SK-N-SH (cell line): ENCODE measurements around the gene OLFML1.

ENCODE experiments used
- CTCF ChIP-seq: fragments of 200-600 bp; sonication (generic); IDR thresholded peaks from 2 replicates; pipeline ENCODE4 v1.6.1; 2017; ENCODE audit warnings: antibody characterized with exemption, mild to moderate bottlenecking, moderate library complexity
- ELF1 ChIP-seq: IDR thresholded peaks from 2 replicates; pipeline ENCODE4 v1.4.0; 2012
- EP300 ChIP-seq, 2 experiments: IDR thresholded peaks; 2 replicates each; pipeline versions ENCODE4 v1.4.0 to v1.6.1; 2012; ENCODE audit warnings: borderline replicate concordance in 1 of 2, low read depth in 1 of 2, low read length in 1 of 2
- GABPA ChIP-seq: IDR thresholded peaks from 2 replicates; pipeline ENCODE4 v1.4.0; 2012; ENCODE audit warnings: low read depth, mild to moderate bottlenecking
- NRF1 ChIP-seq: IDR thresholded peaks from 2 replicates; pipeline ENCODE4 v1.6.1; 2012; ENCODE audit warnings: low read depth, mild to moderate bottlenecking, low read length
- POLR2AphosphoS5 ChIP-seq: IDR thresholded peaks from 2 replicates; pipeline ENCODE4 v1.6.1; 2012; ENCODE audit warnings: low read depth, low read length
- RAD21 ChIP-seq: IDR thresholded peaks from 2 replicates; pipeline ENCODE4 v1.6.1; 2012; ENCODE audit warnings: mild to moderate bottlenecking, low read length
- RCOR1 ChIP-seq: fragments of 150-350 bp; IDR thresholded peaks from 2 replicates; pipeline ENCODE4 v1.6.1; 2017; ENCODE audit warnings: antibody characterized with exemption, low read length
- REST ChIP-seq: IDR thresholded peaks from 2 replicates; pipeline ENCODE4 v1.6.1; 2012; ENCODE audit warnings: mild to moderate bottlenecking, low read depth, low read length, moderate library complexity
- SMC3 ChIP-seq: IDR thresholded peaks from 2 replicates; pipeline ENCODE4 v1.6.1; 2012; ENCODE audit warnings: low read depth, low read length, improper control_type of control experiment
- TCF12 ChIP-seq: IDR thresholded peaks from 2 replicates; pipeline ENCODE4 v1.4.0; 2012
- USF1 ChIP-seq: IDR thresholded peaks from 2 replicates; pipeline ENCODE4 v1.4.0; 2012; ENCODE audit warnings: low read depth, borderline replicate concordance
- YY1 ChIP-seq: IDR thresholded peaks from 2 replicates; pipeline ENCODE4 v1.4.0; 2012; ENCODE audit warnings: low read depth, mild to moderate bottlenecking

GRCh38 chr11:7493670-7494069, 8.4 kb downstream of the OLFML1 start:
- no peak for TF ChIP-seq CTCF
- no peak for TF ChIP-seq POLR2AphosphoS5
- no peak for TF ChIP-seq YY1
- TF ChIP-seq REST = no peak
- no peak for TF ChIP-seq EP300 (IDR thresholded peaks at IDR 0.05; ENCODE audit: borderline replicate concordance in 1 of 2, low read depth in 1 of 2, low read length in 1 of 2)
- no peak for TF ChIP-seq NRF1
- no peak for TF ChIP-seq SMC3
- no peak for TF ChIP-seq USF1
- no peak for TF ChIP-seq RAD21
- no peak for TF ChIP-seq RCOR1
- no peak for TF ChIP-seq ELF1
- TF ChIP-seq GABPA = no peak
- TF ChIP-seq TCF12 = no peak
